Measurements from ENCODE around the gene HECTD4.
"Not testable (repeated sequence)": the region's sequence is repeated elsewhere in the genome, so short reads cannot be mapped to it uniquely, and the experiment has no call there.

DNA sequence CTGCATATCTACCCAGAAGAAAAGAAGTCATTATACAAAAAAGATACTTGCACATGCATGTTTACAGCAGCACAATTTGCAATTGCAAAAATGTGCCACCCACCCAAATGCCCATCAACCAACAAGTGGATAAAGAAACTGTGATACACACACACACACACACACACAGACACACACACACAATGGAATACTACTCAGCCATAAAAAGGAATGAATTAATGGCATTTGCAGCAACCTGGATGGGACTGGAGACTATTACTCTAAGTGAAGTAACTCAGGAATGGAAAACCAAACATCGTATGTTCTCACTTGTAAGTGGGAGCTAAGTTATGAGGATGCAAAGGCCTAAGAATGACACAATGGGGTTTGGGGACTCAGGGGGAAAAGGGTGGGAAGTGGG, 47.2 kb downstream of the HECTD4 start:
- TF ChIP-seq CTCF (IDR thresholded peaks at IDR 0.05; ENCODE audit: poor library complexity, severe bottlenecking); TAF1 (IDR thresholded peaks at IDR 0.05; ENCODE audit: low read depth); EP300 (conservative IDR thresholded peaks at IDR 0.05; ENCODE audit: poor library complexity, severe bottlenecking); MXI1 (conservative IDR thresholded peaks at IDR 0.05; ENCODE audit: poor library complexity, severe bottlenecking); RAD21 (conservative IDR thresholded peaks at IDR 0.05); POLR2AphosphoS5 (IDR thresholded peaks at IDR 0.05); SMC3 (conservative IDR thresholded peaks at IDR 0.05; ENCODE audit: poor library complexity): not testable (repeated sequence)

Measured in neural cell (in vitro differentiated cells).